Stimulated activated CD4-positive, alpha-beta T cell treated with anti-CD3 and anti-CD28 coated beads, Interleukin-1b, Interleukin-23, amount 100 ng/mL, for 4 hours (primary cell): ENCODE data around the gene HSPG2.
"Not testable (repeated sequence)": the region's sequence is repeated elsewhere in the genome, so short reads cannot be mapped to it uniquely, and the experiment has no call there.

Source experiments
- DNase-seq, 2 donors: peaks; one replicate each; pipeline ENCODE4 v3.0.0-alpha.2; 2020; ENCODE audit warnings: low read depth in 2 of 2

The HSPG2 gene

GRCh38 chr1:21937034-21937371 lies at the start of gene HSPG2:
Gene HSPG2, minus strand, starts transcription at chr1:21937310. Its CDS starts 93 bp downstream, at chr1:21937217.
- no peak for DNase-seq

GRCh38 chr1:21986386-21986785 lies 49.3 kb upstream of the HSPG2 start:
- not testable (repeated sequence) for DNase-seq

- DNase-seq: not testable (repeated sequence)
These were observed 48.8 kb upstream of the HSPG2 start for GRCh38 chr1:21985893-21986292.

GRCh38 chr1:21983539-21983938 lies 46.4 kb upstream of the HSPG2 start:
- DNase-seq: not testable (repeated sequence)

GRCh38 chr1:21982122-21982521 lies 45.0 kb upstream of the HSPG2 start:
- DNase-seq: not testable (repeated sequence)

- not testable (repeated sequence) for DNase-seq
These were observed 44.1 kb upstream of the HSPG2 start for GRCh38 chr1:21981253-21981652.

GRCh38 chr1:21980515-21981220 lies 43.6 kb upstream of the HSPG2 start:
- DNase-seq: not testable (repeated sequence)

- not testable (repeated sequence) for DNase-seq
These were observed 41.1 kb upstream of the HSPG2 start for GRCh38 chr1:21978209-21978608.

- DNase-seq: not testable (repeated sequence)
These were observed 39.7 kb upstream of the HSPG2 start, which contains the start of gene CELA3B for GRCh38 chr1:21976703-21977239. Gene CELA3B, plus strand, starts transcription at chr1:21977022. Its CDS starts 18 bp downstream, at chr1:21977040.

- not testable (repeated sequence) for DNase-seq
These were observed 38.2 kb upstream of the HSPG2 start for GRCh38 chr1:21975296-21975695.

GRCh38 chr1:21974699-21975098 lies 37.6 kb upstream of the HSPG2 start:
- not testable (repeated sequence) for DNase-seq

- DNase-seq: not testable (repeated sequence)
These were observed 36.8 kb upstream of the HSPG2 start for GRCh38 chr1:21973948-21974347.

- DNase-seq: not testable (repeated sequence)
These were observed 35.9 kb upstream of the HSPG2 start for GRCh38 chr1:21972973-21973441.

GRCh38 chr1:21970523-21970922 lies 33.4 kb upstream of the HSPG2 start:
- DNase-seq: not testable (repeated sequence)

- DNase-seq: not testable (repeated sequence)
These were observed 32.0 kb upstream of the HSPG2 start for GRCh38 chr1:21969066-21969465.

- not testable (repeated sequence) for DNase-seq
These were observed 30.1 kb upstream of the HSPG2 start for GRCh38 chr1:21967216-21967615.

- no peak for DNase-seq
These were observed 29.3 kb upstream of the HSPG2 start for GRCh38 chr1:21966247-21967000.

- peak; percentile 78 to 80 for DNase-seq
These were observed 26.5 kb upstream of the HSPG2 start for GRCh38 chr1:21963477-21964217.

- DNase-seq: no peak
These were observed 24.7 kb upstream of the HSPG2 start for GRCh38 chr1:21961799-21962198.

GRCh38 chr1:21961337-21961736 lies 24.2 kb upstream of the HSPG2 start:
- DNase-seq: no peak

GRCh38 chr1:21956720-21957552 lies 19.8 kb upstream of the HSPG2 start:
- peak; percentile 15 to 38 for DNase-seq
